GM10266 (cell line): ENCODE results near the gene POLR2H.
A peak's percentile ranks its signal among the peaks of the same experiment; 100 is the strongest.

Source experiments
- DNase-seq: peaks from one replicate; pipeline ENCODE4 v3.0.0; 2012; ENCODE audit errors: extremely low spot score
- CTCF ChIP-seq: IDR thresholded peaks from 2 replicates; pipeline ENCODE4 v1.5.1; 2012; ENCODE audit warnings: mild to moderate bottlenecking, low read depth; ENCODE audit not compliant: control insufficient read depth, insufficient read depth; ENCODE audit errors: missing control alignments

POLR2H gene

GRCh38 chr3:184341925-184342324 lies 19.6 kb upstream of the POLR2H start:
- no peak for DNase-seq
- TF ChIP-seq CTCF = no peak

GRCh38 chr3:184343200-184343876 lies 18.2 kb upstream of the POLR2H start:
- no peak for TF ChIP-seq CTCF
- DNase-seq = no peak

- DNase-seq = no peak
- no peak for TF ChIP-seq CTCF
Measured at GRCh38 chr3:184344579-184345316, 16.8 kb upstream of the POLR2H start.

DNA sequence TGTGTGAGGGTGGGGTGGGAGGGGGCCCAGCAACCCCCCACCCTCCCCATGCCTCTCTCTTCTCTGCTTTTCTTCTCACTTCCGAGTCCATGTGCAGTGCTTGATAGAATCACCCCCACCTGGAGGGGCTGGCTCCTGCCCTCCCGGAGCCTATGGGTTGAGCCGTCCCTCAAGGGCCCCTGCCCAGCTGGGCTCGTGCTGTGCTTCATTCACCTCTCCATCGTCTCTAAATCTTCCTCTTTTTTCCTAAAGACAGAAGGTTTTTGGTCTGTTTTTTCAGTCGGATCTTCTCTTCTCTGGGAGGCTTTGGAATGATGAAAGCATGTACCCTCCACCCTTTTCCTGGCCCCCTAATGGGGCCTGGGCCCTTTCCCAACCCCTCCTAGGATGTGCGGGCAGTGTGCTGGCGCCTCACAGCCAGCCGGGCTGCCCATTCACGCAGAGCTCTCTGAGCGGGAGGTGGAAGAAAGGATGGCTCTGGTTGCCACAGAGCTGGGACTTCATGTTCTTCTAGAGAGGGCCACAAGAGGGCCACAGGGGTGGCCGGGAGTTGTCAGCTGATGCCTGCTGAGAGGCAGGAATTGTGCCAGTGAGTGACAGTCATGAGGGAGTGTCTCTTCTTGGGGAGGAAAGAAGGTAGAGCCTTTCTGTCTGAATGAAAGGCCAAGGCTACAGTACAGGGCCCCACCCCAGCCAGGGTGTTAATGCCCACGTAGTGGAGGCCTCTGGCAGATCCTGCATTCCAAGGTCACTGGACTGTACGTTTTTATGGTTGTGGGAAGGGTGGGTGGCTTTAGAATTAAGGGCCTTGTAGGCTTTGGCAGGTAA lies 16.0 kb upstream of the POLR2H start:
- peak; percentile 65 for DNase-seq
- peak; percentile 32 for TF ChIP-seq CTCF

DNA sequence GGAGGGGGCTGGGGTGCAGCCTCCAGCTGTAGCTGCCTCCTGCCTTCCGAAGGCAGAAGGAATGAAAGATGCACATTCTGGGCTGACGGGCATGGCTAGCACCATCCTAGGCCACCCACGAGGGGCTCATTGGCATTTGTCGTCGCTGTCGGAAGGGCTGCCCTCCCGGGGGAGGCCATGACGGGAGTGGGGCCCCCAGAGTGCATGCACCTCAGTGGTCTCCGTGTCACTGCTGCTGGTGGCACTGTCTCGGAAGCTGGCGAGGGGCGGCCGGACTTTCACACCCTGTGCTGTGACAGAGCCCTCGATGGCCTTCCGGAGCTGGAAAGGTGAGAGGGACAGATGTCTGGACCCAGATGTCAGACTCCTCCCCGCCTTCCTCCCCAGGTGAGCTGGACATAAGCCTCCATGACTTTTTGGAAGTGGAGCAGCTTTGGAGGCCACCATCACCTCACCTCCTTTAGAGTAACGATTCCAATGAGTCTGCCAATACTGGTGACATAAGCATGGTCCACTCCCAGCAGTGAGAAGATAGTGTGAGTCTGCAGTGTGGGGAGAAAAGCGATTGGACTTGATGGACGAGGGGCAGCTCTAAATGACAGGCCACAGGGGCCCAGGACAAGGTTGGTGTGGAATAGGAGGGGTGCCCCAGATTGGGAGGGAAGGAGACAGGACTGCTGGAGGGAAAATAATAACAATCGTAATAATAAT lies 14.9 kb upstream of the POLR2H start:
- TF ChIP-seq CTCF = no peak
- no peak for DNase-seq

GRCh38 chr3:184347321-184348056 lies 14.0 kb upstream of the POLR2H start:
- no peak for DNase-seq
- TF ChIP-seq CTCF = no peak
